ENCODE data around the gene ZNF749. TPM values are rescaled to one million over a fixed set of nuclear protein-coding genes. Genes with fewer than 3 reads are reported as not detected.

The ZNF749 gene
- total and polyA plus RNA-seq, 2 of the 4 experiments (the other 2 are of a cell fraction), result 7.9 to 9.9 TPM

GRCh38 chr19:57466489-57466888, 31.4 kb downstream of the ZNF749 start:
- no peak overlapping the region for H3K18ac ChIP-seq (ENCODE audit: low read depth, low read length)
- no peak overlapping the region for H2BK15ac ChIP-seq (ENCODE audit: low read depth, low read length)
- CTCF ChIA-PET, result interaction anchor here (1.0 kb wide), 1 partner anchor 11 kb away, joined by 3 read pairs; the partner anchor contains the start of gene ZNF772
- no peak overlapping the region for H3K4ac ChIP-seq (ENCODE audit: low read depth, low read length)
- ATAC-seq (ENCODE audit: low read depth) (no peak), DNase-seq (no peak)
- H4K5ac ChIP-seq (ENCODE audit: low read depth, low read length), result no peak overlapping the region
- peaks cover 32% of the 10 kb centered on the region for H3K9me3 ChIP-seq (ENCODE audit: control insufficient read depth, insufficient read depth, low read length)
- H2BK20ac ChIP-seq (ENCODE audit: low read depth, low read length), result no peak overlapping the region
- dilution Hi-C loops (cut with HindIII; ENCODE audit: low sequenced_read_pairs, unreplicated experiment) (no loop called here), intact Hi-C loops (cut with micrococcal nuclease) (no loop called here), in situ Hi-C loops (cut with MboI; ENCODE audit: low sequenced_read_pairs) (no loop called here)
- H3K14ac ChIP-seq (replicated peaks; ENCODE audit: low read depth, low read length), result no peak overlapping the region
- no peak overlapping the region for H2AK9ac ChIP-seq (replicated peaks; ENCODE audit: low read depth, low read length, poor library complexity)
- no peak overlapping the region for H4K8ac ChIP-seq (ENCODE audit: low read depth in 2 of 2, low read length in 2 of 2)
- H3K56ac ChIP-seq (ENCODE audit: extremely low read depth, insufficient read depth, low read length), result no peak overlapping the region
- no peaks in the 10 kb centered on the region for H3K27me3 ChIP-seq (ENCODE audit: control insufficient read depth, insufficient read depth, low read length)
- no peak overlapping the region for H2AFZ ChIP-seq (replicated peaks; ENCODE audit: low read length, poor library complexity)
- no peak for TF ChIP-seq SMC3 (IDR thresholded peaks at IDR 0.05; ENCODE audit: low read depth, low read length)
- no peak for TF ChIP-seq RCOR1 (IDR thresholded peaks at IDR 0.05; ENCODE audit: insufficient replicate concordance, low read length)
- no peak for TF ChIP-seq CTCF (conservative IDR thresholded peaks at IDR 0.05; ENCODE audit: low read depth, low read length)
- TF ChIP-seq BHLHE40 (IDR thresholded peaks at IDR 0.05; ENCODE audit: low read depth, low read length), result no peak
- TF ChIP-seq USF2 (IDR thresholded peaks at IDR 0.05; ENCODE audit: low read depth, low read length), result no peak
- no peak for TF ChIP-seq NFE2L2 (IDR thresholded peaks at IDR 0.05; ENCODE audit: low read depth, low read length)
- no peak for TF ChIP-seq RAD21 (IDR thresholded peaks at IDR 0.05; ENCODE audit: low read length)
- TF ChIP-seq MAFK (IDR thresholded peaks at IDR 0.05; ENCODE audit: low read depth, low read length), result no peak
- TF ChIP-seq CEBPB (IDR thresholded peaks at IDR 0.05; ENCODE audit: low read depth, low read length), result no peak
- no peak for TF ChIP-seq MAZ (IDR thresholded peaks at IDR 0.05; ENCODE audit: borderline replicate concordance, low read depth, low read length)
- TF ChIP-seq RFX5 (IDR thresholded peaks at IDR 0.05; ENCODE audit: low read depth, low read length), result no peak
- no peak for TF ChIP-seq FOS (IDR thresholded peaks at IDR 0.05; ENCODE audit: low read depth, low read length)
- no peak overlapping the region for H2BK120ac ChIP-seq (ENCODE audit: low read depth, low read length)
- H3K9ac ChIP-seq (ENCODE audit: low read depth, low read length), result no peak overlapping the region
- H4K91ac ChIP-seq (ENCODE audit: insufficient read depth, low read depth, low read length), result no peak overlapping the region
- no peak overlapping the region for H3K23ac ChIP-seq (ENCODE audit: low read depth, low read length)
- H3K79me1 ChIP-seq (ENCODE audit: low read depth in 1 of 2, low read length in 2 of 2), result peaks cover 0 to 3% of the 10 kb centered on the region in 2 experiments; a peak in 2 of 4 replicates
- H3K9me1 ChIP-seq (ENCODE audit: insufficient read depth, low read length), result no peaks in the 10 kb centered on the region
- no peak overlapping the region for H2AK5ac ChIP-seq (ENCODE audit: low read depth, low read length)
- H3K36me3 ChIP-seq (ENCODE audit: control insufficient read depth, insufficient read depth, low read length), result peaks cover 7% of the 10 kb centered on the region; the same call in 1 of the 2 replicates
- H3K4me1 ChIP-seq (ENCODE audit: control insufficient read depth, insufficient read depth, low read length), result no peaks in the 10 kb centered on the region
- POLR2A ChIA-PET (ENCODE audit: unreplicated experiment), result no interaction called here
- no peak overlapping the region for H3K4me3 ChIP-seq (ENCODE audit: insufficient read depth, low read depth, low read length)
- H4K20me1 ChIP-seq (ENCODE audit: insufficient read depth, low read length), result no peaks in the 10 kb centered on the region
- H3K27ac ChIP-seq (ENCODE audit: insufficient read depth, low read length), result no peak overlapping the region
- H2BK5ac ChIP-seq (ENCODE audit: low read depth, low read length, poor library complexity, severe bottlenecking), result no peak overlapping the region
- no peak overlapping the region for H3K4me2 ChIP-seq (ENCODE audit: low read depth, low read length)
- BruUV-seq (replicated peaks), result no TSS peak
- WGBS, 2 experiments (ENCODE audit: extremely low coverage in 2 of 2, insufficient read length in 1 of 2), result no CpG with 5 or more reads among the region's 5 CpGs

All from IMR-90 (cell line).